ENCODE measurements around the gene C4B. TPM values are rescaled to one million over a fixed set of nuclear protein-coding genes. Genes with fewer than 3 reads are reported as not detected.
"Not testable (repeated sequence)": the region's sequence is repeated elsewhere in the genome, so short reads cannot be mapped to it uniquely, and the experiment has no call there.

The C4B gene
- total RNA-seq, 6 experiments from 2014 or later, result 1.5 to 2.5 (median 2.0) TPM

- H3K4me1 Mint-ChIP-seq (ENCODE audit: low read depth), result peaks cover 19% of the 10 kb centered on the region
- TF ChIP-seq CTCF (IDR thresholded peaks at IDR 0.05), result no peak
- no peaks in the 10 kb centered on the region for H3K36me3 Mint-ChIP-seq (ENCODE audit: low read depth)
- H3K27ac Mint-ChIP-seq, result no peak overlapping the region
- DNase-seq, result no peak
- H3K4me3 Mint-ChIP-seq, result no peak overlapping the region
- peaks cover 23% of the 10 kb centered on the region for H3K27me3 Mint-ChIP-seq (ENCODE audit: insufficient read depth)
- no peaks in the 10 kb centered on the region for H3K9me3 Mint-ChIP-seq
These were observed 36.0 kb downstream of the C4B start for GRCh38 chr6:32050562-32050961.

GRCh38 chr6:32052626-32053025 lies 38.0 kb downstream of the C4B start:
- DNase-seq; H3K9me3 Mint-ChIP-seq; H3K4me1 Mint-ChIP-seq (ENCODE audit: low read depth); H3K36me3 Mint-ChIP-seq (ENCODE audit: low read depth); H3K27ac Mint-ChIP-seq; H3K4me3 Mint-ChIP-seq: not testable (repeated sequence)
- H3K27me3 Mint-ChIP-seq (ENCODE audit: insufficient read depth), result peaks cover 31% of the 10 kb centered on the region

GRCh38 chr6:32053314-32053713 lies 38.7 kb downstream of the C4B start:
- H3K9me3 Mint-ChIP-seq; H3K36me3 Mint-ChIP-seq (ENCODE audit: low read depth); H3K4me3 Mint-ChIP-seq; DNase-seq; H3K4me1 Mint-ChIP-seq (ENCODE audit: low read depth); H3K27ac Mint-ChIP-seq: not testable (repeated sequence)
- peaks cover 35% of the 10 kb centered on the region for H3K27me3 Mint-ChIP-seq (ENCODE audit: insufficient read depth)

- not testable (repeated sequence) for H3K4me1 Mint-ChIP-seq (ENCODE audit: low read depth)
- H3K27me3 Mint-ChIP-seq (ENCODE audit: insufficient read depth), result peaks cover 33% of the 10 kb centered on the region
These were observed 41.2 kb downstream of the C4B start for GRCh38 chr6:32055756-32056155.

GRCh38 chr6:32056254-32056653 lies 41.7 kb downstream of the C4B start:
- Mint-ChIP-seq H3K27me3 (ENCODE audit: insufficient read depth) (peaks cover 28% of the 10 kb centered on the region), H3K36me3 (ENCODE audit: low read depth) (no peaks in the 10 kb centered on the region), H3K4me1 (ENCODE audit: low read depth) (no peaks in the 10 kb centered on the region), H3K4me3 (no peak overlapping the region), H3K9me3 (no peaks in the 10 kb centered on the region), H3K27ac (no peak overlapping the region)
- TF ChIP-seq CTCF (IDR thresholded peaks at IDR 0.05), result no peak
- DNase-seq, result no peak

More at GRCh38 chr6:32055756-32056155, 41.2 kb downstream of the C4B start:
- H3K9me3 Mint-ChIP-seq; DNase-seq; H3K27ac Mint-ChIP-seq; H3K4me3 Mint-ChIP-seq; H3K36me3 Mint-ChIP-seq (ENCODE audit: low read depth): not testable (repeated sequence)

GRCh38 chr6:32057966-32058365 lies 43.4 kb downstream of the C4B start:
- Mint-ChIP-seq H3K4me3 (no peak overlapping the region), H3K36me3 (ENCODE audit: low read depth) (no peaks in the 10 kb centered on the region), H3K9me3 (no peaks in the 10 kb centered on the region), H3K27me3 (ENCODE audit: insufficient read depth) (peaks cover 22% of the 10 kb centered on the region), H3K27ac (no peak overlapping the region), H3K4me1 (ENCODE audit: low read depth) (no peaks in the 10 kb centered on the region)
- DNase-seq, result no peak
- no peak for TF ChIP-seq CTCF (IDR thresholded peaks at IDR 0.05)

- Mint-ChIP-seq H3K27ac (no peak overlapping the region), H3K4me1 (ENCODE audit: low read depth) (no peaks in the 10 kb centered on the region), H3K36me3 (ENCODE audit: low read depth) (no peaks in the 10 kb centered on the region), H3K4me3 (no peak overlapping the region), H3K9me3 (no peaks in the 10 kb centered on the region), H3K27me3 (ENCODE audit: insufficient read depth) (peaks cover 22% of the 10 kb centered on the region)
- no peak for DNase-seq
- no peak for TF ChIP-seq CTCF (IDR thresholded peaks at IDR 0.05)
These were observed 43.9 kb downstream of the C4B start for GRCh38 chr6:32058511-32058963.

Measured in HFFc6 (cell line).